Urinary bladder (tissue), 4 donors: ENCODE measurements around the gene ROPN1L. TPM values are rescaled to one million over a fixed set of nuclear protein-coding genes. Genes with fewer than 3 reads are reported as not detected.

ENCODE experiments used
- DNase-seq: peaks from one replicate; pipeline ENCODE4 v3.0.0-alpha.2; 2015; ENCODE audit errors: extremely low spot score
- H3K27ac ChIP-seq: one replicate; pipeline ENCODE4 v1.5.1; 2013; ENCODE audit warnings: low read depth, mild to moderate bottlenecking, moderate library complexity
- H3K36me3 ChIP-seq: one replicate; pipeline ENCODE4 v1.6.1; 2013; ENCODE audit warnings: mild to moderate bottlenecking, moderate library complexity; ENCODE audit not compliant: insufficient read depth
- H3K4me1 ChIP-seq: one replicate; pipeline ENCODE4 v1.6.1; 2013; ENCODE audit warnings: mild to moderate bottlenecking, moderate library complexity; ENCODE audit not compliant: insufficient read depth
- H3K4me3 ChIP-seq: one replicate; pipeline ENCODE4 v1.5.1; 2013; ENCODE audit warnings: low read depth, low read length
- WGBS: extraction: QIAGEN DNeasy Blood & Tissue Kit; methylation state at CpG from one replicate; pipeline ENCODE4 v1.1.7; 2013; 5-methylcytosine and 5-hydroxymethylcytosine counted together
- polyA plus RNA-seq: library from polyadenylated mRNA; stranded (reverse); fragments of 200-250 nt; gene quantifications from one replicate; pipeline ENCODE4 v1.2.3, GENCODE V29; 2013
- total RNA-seq: library from RNA; depleted of rRNA; stranded (reverse); fragments of >200 nt; gene quantifications from one replicate; pipeline ENCODE4 v1.2.3, GENCODE V29; 2014
- donor health status: healthy with polysubstance abuse.
- donor health status: healthy.

Gene ROPN1L
- total and polyA plus RNA-seq, 2 donors: 0.26 to 0.72 TPM

- Histone ChIP-seq H3K4me1 (no peaks in the 10 kb centered on the region), H3K27ac (no peak overlapping the region), H3K4me3 (no peak overlapping the region), H3K36me3 (no peaks in the 10 kb centered on the region)
- 67% methylated on average over 23 of the region's 23 CpGs for WGBS
- no peak for DNase-seq
Measured at GRCh38 chr5:10457682-10458574, 16.2 kb downstream of the ROPN1L start.

- H3K4me3 ChIP-seq: no peak overlapping the region
- no peaks in the 10 kb centered on the region for H3K4me1 ChIP-seq
- no peaks in the 10 kb centered on the region for H3K36me3 ChIP-seq
- DNase-seq: no peak
- H3K27ac ChIP-seq: no peak overlapping the region
- WGBS: 89% methylated on average over 19 of the region's 19 CpGs
Measured at GRCh38 chr5:10459080-10460055, 17.7 kb downstream of the ROPN1L start.

DNA sequence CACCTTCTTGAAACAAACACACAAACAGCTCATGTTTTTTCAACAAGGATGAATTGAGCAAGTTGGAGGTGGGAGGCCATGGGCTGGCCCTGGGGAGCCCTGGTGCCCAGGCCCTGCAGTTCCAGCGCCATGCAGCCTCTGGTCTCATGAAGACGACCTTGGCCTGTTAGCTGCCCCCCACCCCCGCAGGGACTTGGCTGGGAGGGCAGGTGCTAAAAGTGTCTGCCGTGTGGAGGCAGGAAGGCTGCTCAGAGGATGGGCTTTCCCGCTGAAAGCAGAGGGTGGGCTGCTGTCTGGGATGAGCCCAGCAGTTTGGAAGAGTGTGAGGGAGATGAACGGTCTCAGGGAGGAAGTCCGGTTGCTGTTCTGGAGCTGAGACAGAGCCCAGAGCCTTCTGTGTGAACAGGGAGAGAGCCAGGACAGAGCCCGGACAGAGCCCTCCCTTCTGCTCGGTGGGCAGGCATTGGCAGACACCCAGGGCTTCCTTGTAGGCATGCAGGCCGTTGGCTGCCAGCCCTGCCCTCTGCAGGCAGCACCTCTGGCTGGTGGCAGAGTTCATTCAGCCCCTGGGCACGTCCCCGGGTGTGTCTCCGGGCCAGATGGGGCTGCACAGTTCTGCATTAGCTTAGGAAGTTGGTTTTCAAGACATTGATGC lies 18.7 kb downstream of the ROPN1L start:
- 41% methylated on average over 13 of the region's 13 CpGs for WGBS
- Histone ChIP-seq H3K36me3 (no peaks in the 10 kb centered on the region), H3K27ac (no peak overlapping the region), H3K4me1 (no peaks in the 10 kb centered on the region), H3K4me3 (no peak overlapping the region)
- no peak for DNase-seq

- no peak overlapping the region for H3K4me3 ChIP-seq
- no peaks in the 10 kb centered on the region for H3K4me1 ChIP-seq
- H3K27ac ChIP-seq: no peak overlapping the region
- WGBS: 93% methylated on average over 12 of the region's 12 CpGs
- no peaks in the 10 kb centered on the region for H3K36me3 ChIP-seq
- no peak for DNase-seq
Measured at GRCh38 chr5:10461041-10461440, 19.4 kb downstream of the ROPN1L start.

DNA sequence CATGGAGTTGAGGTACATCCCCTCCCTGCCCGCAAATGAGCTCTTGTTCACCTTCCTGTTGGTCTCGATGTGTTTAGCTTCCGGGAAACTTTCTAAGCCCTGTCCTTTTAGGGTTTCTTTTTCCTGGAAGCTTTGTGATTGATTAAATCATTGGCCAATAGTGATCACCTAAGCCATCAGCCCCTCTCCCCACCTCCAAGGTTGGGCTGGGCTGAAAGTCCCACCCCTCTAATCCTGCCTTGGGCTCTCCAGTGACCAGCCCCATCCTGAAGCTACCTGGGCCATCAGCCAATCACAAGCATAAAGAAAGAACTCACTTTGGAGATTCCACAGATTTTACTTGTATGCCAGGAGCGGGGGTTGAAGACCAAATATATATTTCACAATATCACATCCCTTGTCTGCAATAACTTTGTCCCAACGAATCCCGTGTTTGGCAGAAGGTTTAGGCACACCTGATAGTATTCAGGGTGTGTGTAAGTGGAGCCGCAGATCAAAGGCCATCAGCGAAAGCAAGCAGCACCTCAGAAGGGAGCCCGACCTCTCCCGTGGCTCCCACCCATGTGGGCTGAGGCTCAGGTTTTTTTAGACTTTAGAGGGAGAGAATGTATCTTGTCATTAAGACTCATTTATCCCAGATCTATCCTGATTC lies 20.4 kb downstream of the ROPN1L start:
- no peak for DNase-seq
- H3K4me1 ChIP-seq: no peaks in the 10 kb centered on the region
- H3K27ac ChIP-seq: no peak overlapping the region
- H3K4me3 ChIP-seq: no peak overlapping the region
- 84% methylated on average over 10 of the region's 10 CpGs for WGBS
- H3K36me3 ChIP-seq: no peaks in the 10 kb centered on the region

DNA sequence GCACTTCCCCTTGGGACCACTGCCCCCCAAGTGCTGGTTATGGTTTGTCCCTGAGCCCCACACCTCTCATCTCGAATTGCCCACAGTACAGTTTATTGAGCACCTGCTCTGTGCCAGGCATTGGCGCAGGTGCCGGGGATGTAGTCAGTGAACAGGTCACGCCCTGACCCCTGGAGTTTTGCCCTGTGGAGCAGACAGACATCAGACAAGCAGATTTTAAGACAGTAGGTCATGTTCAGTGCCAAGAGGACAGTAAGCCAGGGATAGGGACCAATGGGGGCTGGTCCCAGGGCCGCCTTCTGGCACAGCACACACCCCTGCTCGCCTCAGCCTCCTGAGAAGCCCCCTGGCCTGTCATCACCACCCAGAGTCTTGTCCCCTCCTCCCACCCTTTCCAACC lies 21.9 kb downstream of the ROPN1L start:
- DNase-seq: no peak
- Histone ChIP-seq H3K36me3 (no peaks in the 10 kb centered on the region), H3K27ac (no peak overlapping the region), H3K4me1 (no peaks in the 10 kb centered on the region), H3K4me3 (no peak overlapping the region)
- 86% methylated on average over 6 of the region's 6 CpGs for WGBS

DNA sequence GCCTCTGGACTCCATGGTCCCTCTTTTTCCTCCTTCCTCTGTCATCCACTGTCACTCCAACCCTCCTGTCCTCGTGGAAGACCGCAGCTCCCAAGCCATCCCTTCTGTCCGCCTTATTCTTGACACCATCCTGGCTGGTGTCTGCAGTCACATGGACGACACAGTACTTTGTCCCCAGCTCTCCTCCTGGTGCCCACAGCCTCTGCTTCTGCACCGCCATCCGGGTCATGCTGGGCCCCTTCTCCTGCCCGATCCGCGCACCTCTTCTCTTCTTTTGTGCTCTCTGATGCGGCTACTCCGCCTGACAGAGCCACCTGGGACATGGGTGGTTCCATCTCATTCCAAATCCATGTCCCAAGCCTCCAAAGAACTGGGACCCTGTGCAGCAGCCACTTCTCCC lies 22.5 kb downstream of the ROPN1L start:
- Histone ChIP-seq H3K4me1 (no peaks in the 10 kb centered on the region), H3K27ac (no peak overlapping the region), H3K4me3 (no peak overlapping the region), H3K36me3 (no peaks in the 10 kb centered on the region)
- 95% methylated on average over 11 of the region's 11 CpGs for WGBS
- DNase-seq: no peak

DNA sequence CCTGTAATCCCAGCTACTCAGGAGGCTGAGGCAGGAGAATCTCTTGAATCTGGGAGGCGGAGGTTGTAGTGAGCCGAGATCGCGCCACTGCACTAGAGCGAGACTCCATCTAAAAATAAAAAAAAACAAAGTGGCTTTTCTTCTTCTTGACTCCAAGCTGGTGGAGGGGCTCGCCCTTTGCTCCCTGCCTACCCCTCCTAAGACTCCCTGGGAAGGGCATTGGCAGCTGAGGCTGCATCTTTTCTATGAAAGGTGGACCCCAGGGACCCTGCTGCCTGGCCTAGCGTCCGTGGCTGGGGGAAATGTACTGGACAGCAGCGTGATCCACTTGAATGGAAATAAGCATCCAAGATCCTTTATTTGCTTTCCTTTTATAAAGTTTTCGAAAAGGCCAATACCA lies 24.0 kb downstream of the ROPN1L start:
- H3K4me3 ChIP-seq: no peak overlapping the region
- H3K27ac ChIP-seq: no peak overlapping the region
- no peaks in the 10 kb centered on the region for H3K36me3 ChIP-seq
- no peak for DNase-seq
- H3K4me1 ChIP-seq: no peaks in the 10 kb centered on the region
- 96% methylated on average over 10 of the region's 10 CpGs for WGBS

DNA sequence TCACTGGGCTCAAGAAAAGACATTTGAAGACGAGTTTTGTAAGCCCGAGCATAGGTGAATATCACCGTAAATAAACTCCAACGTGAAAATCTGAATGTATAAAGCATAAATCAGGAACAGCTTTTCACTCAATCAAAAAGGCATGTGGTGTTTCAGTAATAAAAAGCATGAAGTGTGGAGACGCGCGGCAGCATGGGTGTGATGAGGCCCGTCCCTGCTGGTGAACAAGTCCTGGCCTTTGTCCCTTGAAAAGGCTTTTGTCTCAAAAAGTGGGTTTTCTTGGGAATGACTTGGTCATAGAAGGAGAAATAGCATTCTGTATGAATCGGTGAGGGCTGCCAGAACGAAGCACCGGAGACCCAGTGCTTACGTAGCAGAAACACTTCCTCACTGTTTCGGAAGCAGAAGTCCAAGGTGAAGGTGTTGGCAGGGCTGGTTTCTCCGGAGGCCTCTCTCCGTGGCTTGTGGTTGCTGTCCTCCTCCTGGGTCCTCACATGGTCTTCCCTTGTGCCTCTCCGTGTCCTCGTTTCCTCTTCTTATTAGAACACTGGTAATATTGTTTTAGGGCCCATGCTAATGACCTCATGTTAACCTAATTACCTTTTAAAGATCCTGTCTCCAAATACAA lies 24.9 kb downstream of the ROPN1L start:
- Histone ChIP-seq H3K4me3 (no peak overlapping the region), H3K36me3 (no peaks in the 10 kb centered on the region), H3K27ac (no peak overlapping the region), H3K4me1 (no peaks in the 10 kb centered on the region)
- no peak for DNase-seq
- WGBS: 91% methylated on average over 17 of the region's 17 CpGs

DNA sequence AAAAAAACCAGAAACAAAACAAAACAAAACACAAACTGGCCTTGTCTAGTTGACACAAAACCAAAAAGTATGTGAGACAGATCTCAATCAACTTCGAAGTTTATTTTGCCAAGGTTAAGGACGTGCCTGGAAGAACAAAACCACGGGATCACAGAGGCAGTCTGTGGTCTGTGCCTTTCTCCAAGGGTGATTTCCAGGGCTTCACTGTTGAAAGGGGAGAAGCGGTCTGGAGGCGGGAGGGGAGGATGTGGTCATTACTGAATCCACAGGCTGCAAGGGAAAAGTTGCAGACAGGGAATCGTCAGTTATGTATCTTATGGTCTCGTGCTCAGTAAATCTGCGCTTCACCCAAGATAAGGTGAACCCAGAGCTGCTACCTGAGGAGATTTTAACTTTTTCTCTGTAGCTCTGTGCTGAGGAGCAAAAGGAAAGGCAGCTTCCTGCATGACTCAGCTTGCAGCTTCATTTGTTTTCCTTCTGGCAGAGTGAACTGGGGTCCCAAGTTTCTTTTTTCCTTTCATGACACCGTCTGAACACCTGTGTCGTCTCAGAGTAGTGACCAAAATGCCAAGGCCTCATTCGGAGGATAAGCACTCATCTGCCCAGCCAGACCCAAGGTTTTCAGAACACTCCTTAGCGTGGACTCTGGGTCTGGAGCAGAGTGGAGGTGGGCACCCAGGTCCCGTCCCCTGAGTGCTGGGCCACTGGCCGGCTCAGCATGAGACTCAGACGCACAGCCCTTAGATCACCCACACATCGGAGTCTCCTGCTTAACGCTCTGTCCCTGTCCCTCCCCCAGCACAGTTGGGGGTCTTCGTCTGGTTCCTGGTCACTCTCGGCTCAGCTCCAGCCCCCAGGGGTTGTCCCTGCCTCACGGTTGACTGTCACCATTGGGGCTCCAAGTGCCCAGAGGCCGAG lies 25.9 kb downstream of the ROPN1L start:
- H3K4me1 ChIP-seq: no peaks in the 10 kb centered on the region
- H3K4me3 ChIP-seq: no peak overlapping the region
- 58% methylated on average over 21 of the region's 21 CpGs for whole genome bisulfite sequencing
- H3K36me3 ChIP-seq: no peaks in the 10 kb centered on the region
- no peak overlapping the region for H3K27ac ChIP-seq
- DNase-seq: no peak

DNA sequence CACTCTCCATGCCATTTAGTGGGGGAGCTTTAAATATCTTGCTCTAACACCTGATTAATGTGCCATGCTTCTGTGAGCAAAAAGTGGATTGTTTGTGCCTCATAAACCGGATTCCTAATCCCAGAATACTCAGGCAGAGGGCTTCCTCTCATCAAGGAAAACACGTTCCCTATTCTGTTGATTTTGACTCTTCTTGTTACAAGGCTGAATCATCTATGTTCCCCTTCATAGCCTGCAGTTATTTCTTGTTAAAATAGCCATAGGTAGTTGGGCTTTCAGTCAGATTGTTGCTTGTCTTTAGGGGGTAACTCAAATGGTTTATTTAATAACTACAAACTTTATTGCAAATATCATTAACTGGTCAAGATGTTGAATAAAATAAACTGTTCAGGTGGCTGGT lies 26.6 kb downstream of the ROPN1L start:
- Histone ChIP-seq H3K27ac (no peak overlapping the region), H3K4me1 (no peaks in the 10 kb centered on the region), H3K36me3 (no peaks in the 10 kb centered on the region), H3K4me3 (no peak overlapping the region)
- 69% methylated on average over 2 of the region's 2 CpGs for WGBS
- DNase-seq: no peak
